DND-41 (cell line): ENCODE results near the gene NKAIN4.

Source experiments
- ATAC-seq: fragments of 200-7000 bp; cut with Tn5 transposase; 3 replicates; pipeline ENCODE4 v1.9.1; 2021; ENCODE audit warnings: low read depth; ENCODE audit not compliant: insufficient read depth
- DNase-seq: peaks from one replicate; pipeline ENCODE4 v3.0.0-alpha.2; 2020
- H2AFZ ChIP-seq: 2 replicates; pipeline ENCODE4 v1.6.0; 2012; ENCODE audit warnings: low read depth, low read length
- H3K27ac ChIP-seq: 2 replicates; pipeline ENCODE4 v1.5.1; 2012; ENCODE audit warnings: low read length, inconsistent platforms
- H3K27me3 ChIP-seq: fragments of 200-600 bp; sonication (generic); 2 replicates; pipeline ENCODE4 v1.6.0; 2012; ENCODE audit warnings: low read length, mild to moderate bottlenecking, inconsistent platforms; ENCODE audit not compliant: insufficient read depth, poor library complexity
- H3K36me3 ChIP-seq: 2 replicates; pipeline ENCODE4 v1.5.1; 2012; ENCODE audit warnings: low read length, inconsistent platforms; ENCODE audit not compliant: insufficient read depth
- H3K4me1 ChIP-seq: 2 replicates; pipeline ENCODE4 v1.5.1; 2012; ENCODE audit warnings: mild to moderate bottlenecking, low read length; ENCODE audit not compliant: insufficient read depth
- H3K4me2 ChIP-seq: 2 replicates; pipeline ENCODE4 v1.6.0; 2012; ENCODE audit warnings: mild to moderate bottlenecking, moderate library complexity, low read length, inconsistent platforms; ENCODE audit not compliant: insufficient read depth
- H3K4me3 ChIP-seq, 2 experiments: fragments of 200-600 bp in 1 of 2; shearing (Covaris generic) in 1 of 2; 2 replicates each; pipeline ENCODE4 v1.5.1; 2012 to 2016; ENCODE audit warnings: inconsistent platforms in 2 of 2, low read length in 2 of 2, mild to moderate bottlenecking in 2 of 2, low read depth in 1 of 2, moderate library complexity in 1 of 2
- H3K79me2 ChIP-seq: 2 replicates; pipeline ENCODE4 v1.6.0; 2012; ENCODE audit warnings: low read length, inconsistent platforms; ENCODE audit not compliant: insufficient read depth
- H3K9ac ChIP-seq: 2 replicates; pipeline ENCODE4 v1.6.0; 2012; ENCODE audit warnings: low read depth, mild to moderate bottlenecking, inconsistent platforms, low read length, moderate library complexity
- H3K9me3 ChIP-seq: 2 replicates; pipeline ENCODE4 v1.5.1; 2012; ENCODE audit warnings: low read length, moderate library complexity, mild to moderate bottlenecking, inconsistent platforms; ENCODE audit not compliant: insufficient read depth, severe bottlenecking
- H4K20me1 ChIP-seq: 2 replicates; pipeline ENCODE4 v1.6.0; 2012; ENCODE audit warnings: low read length; ENCODE audit not compliant: insufficient read depth
- EZH2 ChIP-seq: IDR thresholded peaks from 3 replicates; pipeline ENCODE4 v1.6.1; 2012; ENCODE audit warnings: borderline replicate concordance, low read depth, mild to moderate bottlenecking, moderate library complexity, low read length, inconsistent platforms; ENCODE audit not compliant: severe bottlenecking
- TF ChIP-seq, protein P1 (sequence below): IDR thresholded peaks from 2 replicates; pipeline ENCODE4 v1.5.1; 2012; ENCODE audit warnings: borderline replicate concordance, low read length, moderate library complexity, mild to moderate bottlenecking; ENCODE audit not compliant: poor library complexity, severe bottlenecking; ENCODE audit errors: extremely low read depth

The NKAIN4 gene

DNA sequence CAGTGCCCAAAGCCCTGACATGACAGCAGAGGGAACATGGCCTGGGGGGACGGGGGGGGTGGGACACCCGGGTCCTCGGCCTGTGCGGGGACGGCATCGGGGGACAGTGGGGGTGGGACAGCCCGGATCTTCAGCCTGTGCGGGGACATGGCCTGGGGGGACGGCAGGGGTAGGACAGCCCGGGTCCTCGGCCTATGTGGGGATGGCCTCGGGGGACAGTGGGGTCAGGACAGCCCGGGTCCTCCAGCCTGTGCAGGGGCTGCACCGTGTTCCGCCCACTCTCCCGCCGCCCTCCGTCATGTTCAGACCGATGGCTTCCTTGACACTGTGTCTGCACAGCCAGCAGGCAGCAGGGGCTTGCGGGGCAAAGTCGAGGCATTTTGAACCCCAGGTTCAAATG lies 11.5 kb downstream of the NKAIN4 start:
- no peaks in the 10 kb centered on the region for H3K79me2 ChIP-seq
- no peaks in the 10 kb centered on the region for H3K9me3 ChIP-seq
- H3K4me1 ChIP-seq: no peaks in the 10 kb centered on the region
- peaks cover 15% of the 10 kb centered on the region for H4K20me1 ChIP-seq
- ATAC-seq (no peak), DNase-seq (no peak)
- H3K27ac ChIP-seq: no peak overlapping the region
- no peak for TF ChIP-seq EZH2
- TF ChIP-seq, protein P1, sequence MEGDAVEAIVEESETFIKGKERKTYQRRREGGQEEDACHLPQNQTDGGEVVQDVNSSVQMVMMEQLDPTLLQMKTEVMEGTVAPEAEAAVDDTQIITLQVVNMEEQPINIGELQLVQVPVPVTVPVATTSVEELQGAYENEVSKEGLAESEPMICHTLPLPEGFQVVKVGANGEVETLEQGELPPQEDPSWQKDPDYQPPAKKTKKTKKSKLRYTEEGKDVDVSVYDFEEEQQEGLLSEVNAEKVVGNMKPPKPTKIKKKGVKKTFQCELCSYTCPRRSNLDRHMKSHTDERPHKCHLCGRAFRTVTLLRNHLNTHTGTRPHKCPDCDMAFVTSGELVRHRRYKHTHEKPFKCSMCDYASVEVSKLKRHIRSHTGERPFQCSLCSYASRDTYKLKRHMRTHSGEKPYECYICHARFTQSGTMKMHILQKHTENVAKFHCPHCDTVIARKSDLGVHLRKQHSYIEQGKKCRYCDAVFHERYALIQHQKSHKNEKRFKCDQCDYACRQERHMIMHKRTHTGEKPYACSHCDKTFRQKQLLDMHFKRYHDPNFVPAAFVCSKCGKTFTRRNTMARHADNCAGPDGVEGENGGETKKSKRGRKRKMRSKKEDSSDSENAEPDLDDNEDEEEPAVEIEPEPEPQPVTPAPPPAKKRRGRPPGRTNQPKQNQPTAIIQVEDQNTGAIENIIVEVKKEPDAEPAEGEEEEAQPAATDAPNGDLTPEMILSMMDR: no peak
- no peak overlapping the region for H2AFZ ChIP-seq
- H3K27me3 ChIP-seq: peaks cover 8% of the 10 kb centered on the region
- no peak overlapping the region for H3K4me2 ChIP-seq
- H3K9ac ChIP-seq: no peak overlapping the region
- no peak overlapping the region for H3K4me3 ChIP-seq
- no peaks in the 10 kb centered on the region for H3K36me3 ChIP-seq

DNA sequence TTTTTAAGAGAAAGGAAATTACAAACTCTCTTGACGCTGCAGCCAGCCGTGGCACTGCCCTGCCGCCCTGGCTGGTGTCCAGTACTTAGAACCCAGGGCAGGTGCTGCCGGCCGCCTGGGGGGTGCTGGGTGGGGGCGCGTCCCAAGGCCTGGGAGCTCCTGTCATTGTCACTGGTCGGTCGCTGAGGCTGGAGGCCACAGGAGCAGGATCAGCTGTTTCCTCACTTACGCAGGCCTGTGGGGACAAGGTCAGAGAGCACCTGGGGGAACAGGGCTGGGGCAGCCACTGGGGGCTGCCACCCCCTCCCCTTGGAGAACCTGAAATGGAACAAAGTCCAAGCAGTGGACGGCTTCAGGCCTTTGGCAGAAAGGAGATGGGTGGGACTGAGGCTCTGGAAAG lies 13.0 kb downstream of the NKAIN4 start:
- Histone ChIP-seq H3K9me3 (no peaks in the 10 kb centered on the region), H2AFZ (no peak overlapping the region), H3K4me2 (no peak overlapping the region), H3K4me1 (no peaks in the 10 kb centered on the region), H3K4me3 (no peak overlapping the region), H3K79me2 (no peaks in the 10 kb centered on the region), H3K9ac (no peak overlapping the region), H4K20me1 (peaks cover 17% of the 10 kb centered on the region), H3K27me3 (peaks cover 8% of the 10 kb centered on the region), H3K36me3 (no peaks in the 10 kb centered on the region), H3K27ac (no peak overlapping the region)
- no peak for ATAC-seq
- TF ChIP-seq EZH2: no peak
- no peak for DNase-seq

DNA sequence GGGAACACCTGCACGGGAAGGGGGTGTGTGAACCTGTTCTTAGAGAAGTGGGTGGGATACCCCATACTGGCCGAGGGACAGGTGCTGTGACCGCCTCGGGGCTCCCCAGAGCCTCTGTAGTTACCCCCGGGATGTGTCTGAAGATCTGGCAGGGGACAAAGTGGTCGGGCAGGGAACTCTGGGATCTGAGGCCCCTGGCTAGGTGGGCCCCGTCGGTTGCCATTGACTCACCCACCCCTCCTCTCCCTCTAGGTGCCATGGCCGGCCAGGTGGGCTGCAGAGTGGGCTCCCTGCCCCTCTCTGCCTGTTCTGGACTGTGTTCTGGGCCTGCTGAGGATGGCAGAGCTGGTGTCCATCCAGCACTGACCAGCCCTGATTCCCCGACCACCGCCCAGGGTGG lies 14.3 kb downstream of the NKAIN4 start:
- Histone ChIP-seq H3K4me1 (no peaks in the 10 kb centered on the region), H3K4me2 (no peak overlapping the region), H3K9ac (no peak overlapping the region), H3K9me3 (no peaks in the 10 kb centered on the region), H3K27me3 (peaks cover 8% of the 10 kb centered on the region), H3K79me2 (no peaks in the 10 kb centered on the region), H2AFZ (no peak overlapping the region), H4K20me1 (peaks cover 17% of the 10 kb centered on the region), H3K36me3 (no peaks in the 10 kb centered on the region), H3K27ac (no peak overlapping the region), H3K4me3 (no peak overlapping the region)
- no peak for TF ChIP-seq EZH2
- TF ChIP-seq, protein P1: no peak
- DNase-seq (no peak), ATAC-seq (no peak)

DNA sequence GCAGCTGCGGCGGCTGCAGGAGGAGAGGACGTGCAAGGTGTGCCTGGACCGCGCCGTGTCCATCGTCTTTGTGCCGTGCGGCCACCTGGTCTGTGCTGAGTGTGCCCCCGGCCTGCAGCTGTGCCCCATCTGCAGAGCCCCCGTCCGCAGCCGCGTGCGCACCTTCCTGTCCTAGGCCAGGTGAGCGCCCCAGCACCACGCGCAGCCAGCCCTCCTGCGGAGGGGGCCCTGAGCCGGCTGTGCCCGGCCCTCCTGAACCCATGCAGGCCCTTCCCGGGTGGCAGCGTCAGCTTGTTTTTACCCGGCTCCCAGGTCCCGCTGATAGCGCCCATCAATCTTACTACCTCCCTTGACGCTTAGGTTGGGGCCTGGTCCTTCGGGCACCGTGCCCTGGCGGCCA lies 14.8 kb downstream of the NKAIN4 start:
- no peak overlapping the region for H3K9ac ChIP-seq
- no peak overlapping the region for H2AFZ ChIP-seq
- ATAC-seq (no peak), DNase-seq (no peak)
- no peaks in the 10 kb centered on the region for H3K9me3 ChIP-seq
- no peak overlapping the region for H3K4me3 ChIP-seq
- H4K20me1 ChIP-seq: peaks cover 21% of the 10 kb centered on the region
- no peak overlapping the region for H3K27ac ChIP-seq
- H3K4me2 ChIP-seq: no peak overlapping the region
- no peaks in the 10 kb centered on the region for H3K4me1 ChIP-seq
- peaks cover 11% of the 10 kb centered on the region for H3K27me3 ChIP-seq
- H3K36me3 ChIP-seq: no peaks in the 10 kb centered on the region
- TF ChIP-seq, protein P1: no peak
- no peak for TF ChIP-seq EZH2
- H3K79me2 ChIP-seq: no peaks in the 10 kb centered on the region
